Kidney (tissue), 14 donors: Measurements from ENCODE around the gene KANSL1L. TPM values are rescaled to one million over a fixed set of nuclear protein-coding genes. Genes with fewer than 3 reads are reported as not detected.
A peak's percentile ranks its signal among the peaks of the same experiment; 100 is the strongest.

ENCODE experiments used
- DNase-seq, 5 donors: peaks; one replicate each; pipeline ENCODE4 v3.0.0-alpha.2; 2013 to 2020
- FAIRE-seq: peaks from 2 replicates; lab custom pipeline; 2012; peaks lifted over from hg19 to GRCh38; lab: Jason Lieb, UNC
- H3K27ac ChIP-seq, 2 donors: one replicate each; pipeline ENCODE4 v1.7.0; 2013; ENCODE audit warnings: low read depth in 2 of 2, low read length in 2 of 2, inconsistent platforms in 1 of 2
- H3K27me3 ChIP-seq: one replicate; pipeline ENCODE4 v1.7.1; 2013; ENCODE audit warnings: low read length, inconsistent platforms; ENCODE audit not compliant: control insufficient read depth, insufficient read depth
- H3K36me3 ChIP-seq, 3 donors: one replicate each; pipeline versions ENCODE4 v1.7.0 to v1.7.1; 2013; ENCODE audit warnings: low read length in 3 of 3, control low read depth in 1 of 3, inconsistent platforms in 1 of 3; ENCODE audit not compliant: insufficient read depth in 3 of 3, control insufficient read depth in 2 of 3
- H3K4me1 ChIP-seq, 3 donors: one replicate each; pipeline versions ENCODE4 v1.7.0 to v1.7.1; 2013; ENCODE audit warnings: low read length in 3 of 3, inconsistent platforms in 1 of 3, low read depth in 1 of 3; ENCODE audit not compliant: control insufficient read depth in 2 of 3, insufficient read depth in 2 of 3
- H3K4me3 ChIP-seq, 3 donors: one replicate each; pipeline versions ENCODE4 v1.7.0 to v1.8.1; 2013; ENCODE audit warnings: low read length in 3 of 3, control low read depth in 1 of 3, inconsistent platforms in 1 of 3
- H3K9ac ChIP-seq, 3 donors: one replicate each; pipeline versions ENCODE4 v1.7.0 to v1.7.1; 2013; ENCODE audit warnings: low read length in 3 of 3, control low read depth in 1 of 3, inconsistent platforms in 1 of 3
- H3K9me3 ChIP-seq, 3 donors: one replicate each; pipeline versions ENCODE4 v1.7.0 to v1.7.1; 2013; ENCODE audit warnings: low read length in 3 of 3, control low read depth in 1 of 3, inconsistent platforms in 1 of 3; ENCODE audit not compliant: control insufficient read depth in 2 of 3, insufficient read depth in 1 of 3
- CTCF ChIP-seq: IDR thresholded peaks from 3 replicates; pipeline ENCODE4 v1.5.1; 2012; ENCODE audit warnings: mild to moderate bottlenecking, moderate library complexity, borderline replicate concordance; ENCODE audit not compliant: insufficient read depth; ENCODE audit errors: extremely low read depth
- intact Hi-C: fragments of 100-400 bp; cut with DNase I; formaldehyde crosslinking; loops from one replicate; pipeline ENCODE4 v1.11.1; 2022
- polyA plus RNA-seq: library from polyadenylated mRNA; stranded (reverse); fragments of 350-450 nt; fragmentation: Illumina TruSeq; extraction: RNeasy Lipid Tissue Mini Kit (QIAGEN cat#74804); gene quantifications from one replicate; pipeline ENCODE4 v1.2.3, GENCODE V29; 2014; ENCODE audit warnings: low read depth, low replicate concordance; ENCODE audit not compliant: insufficient read depth
- total RNA-seq: library from RNA; stranded (reverse); fragmentation: NEBNext Ultra II Directional; extraction: Animal tissue kit (Norgen Biotek cat#: 25700); gene quantifications from one replicate; pipeline ENCODE4 v1.2.1, GENCODE V29; 2021
- donor health status: control.
- donor health status: control.
- donor health status: control.
- donor health status: control.
- donor health status: control.
- donor health status: DM: yes; HTN: yes; CAD: no.
- donor health status: Normal renal cell carcinoma (clear cell type).

Gene KANSL1L
- total and polyA plus RNA-seq, 2 donors from 2014 or later, result 11.6 to 65.4 TPM

GRCh38 chr2:210170196-210170445 lies 1.1 kb downstream of the KANSL1L start:
- H3K4me1 ChIP-seq, result peaks cover 2 to 16% (median 4%) of the 10 kb centered on the region in 3 donors
- intact Hi-C loops, result no loop called here
- H3K36me3 ChIP-seq, result no peaks in the 10 kb centered on the region
- no peaks in the 10 kb centered on the region for H3K9me3 ChIP-seq
- TF ChIP-seq CTCF, result no peak
- no peaks in the 10 kb centered on the region for H3K27me3 ChIP-seq
- peak overlapping the region; percentile 72 to 95 (median 93) for H3K4me3 ChIP-seq
- DNase-seq, result no peak
- no peak for FAIRE-seq
- H3K9ac ChIP-seq, result peak overlapping the region; percentile 91 to 98 (median 96)
- H3K27ac ChIP-seq, result peak overlapping the region; percentile 99

- DNase-seq (peak in 1 of 5 donors; percentile 35), FAIRE-seq (peak; percentile 94)
- H3K4me3 ChIP-seq, result peak overlapping the region; percentile 72 to 95 (median 93)
- intact Hi-C loops, result no loop called here
- no peaks in the 10 kb centered on the region for H3K9me3 ChIP-seq
- no peaks in the 10 kb centered on the region for H3K36me3 ChIP-seq
- H3K4me1 ChIP-seq, result peaks cover 2 to 16% (median 4%) of the 10 kb centered on the region in 3 donors
- no peaks in the 10 kb centered on the region for H3K27me3 ChIP-seq
- peak overlapping the region; percentile 99 for H3K27ac ChIP-seq
- peak overlapping the region; percentile 91 to 98 (median 96) for H3K9ac ChIP-seq
- TF ChIP-seq CTCF, result no peak
Measured at GRCh38 chr2:210169516-210170195, 1.6 kb downstream of the KANSL1L start.

GRCh38 chr2:210167227-210167626 lies 4.0 kb downstream of the KANSL1L start:
- peak overlapping the region in 1 of 2 donors; percentile 33 for H3K27ac ChIP-seq
- H3K36me3 ChIP-seq, result no peaks in the 10 kb centered on the region
- no peak overlapping the region for H3K9ac ChIP-seq
- H3K4me1 ChIP-seq, result peaks cover 2 to 16% (median 4%) of the 10 kb centered on the region in 3 donors
- no peak for TF ChIP-seq CTCF
- DNase-seq (no peak), FAIRE-seq (no peak)
- no peaks in the 10 kb centered on the region for H3K27me3 ChIP-seq
- H3K9me3 ChIP-seq, result no peaks in the 10 kb centered on the region
- H3K4me3 ChIP-seq, result no peak overlapping the region
- intact Hi-C loops, result no loop called here
